RPMI8226 (cell line): ENCODE results near the gene COQ10A.
"Not testable (repeated sequence)": the region's sequence is repeated elsewhere in the genome, so short reads cannot be mapped to it uniquely, and the experiment has no call there.

Experiments used
- DNase-seq: peaks from one replicate; pipeline ENCODE4 v3.0.0-alpha.2; 2015

COQ10A gene

GRCh38 chr12:56244494-56244893, 22.2 kb upstream of the COQ10A start:
- DNase-seq = no peak

DNA sequence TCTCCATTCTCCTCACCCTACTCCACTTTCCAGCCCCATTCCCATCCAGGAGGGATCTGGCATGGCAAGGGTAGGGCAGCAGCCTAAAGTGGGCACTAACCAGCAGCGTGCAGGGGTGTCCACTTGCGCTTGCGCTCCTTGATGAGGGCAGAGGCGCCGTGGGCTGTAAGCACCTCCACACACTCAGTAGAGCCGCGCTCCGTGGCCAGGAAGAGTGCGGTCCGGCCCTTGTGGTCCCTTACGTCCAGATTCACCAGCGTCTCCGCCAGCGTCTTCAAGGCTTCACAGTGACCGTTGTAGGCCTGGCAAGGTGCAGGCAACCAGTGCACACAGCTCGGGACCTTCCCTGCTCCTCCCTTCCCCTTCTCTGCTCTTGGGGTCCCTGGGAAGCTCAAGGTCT, 18.8 kb upstream of the COQ10A start:
- DNase-seq = no peak

DNA sequence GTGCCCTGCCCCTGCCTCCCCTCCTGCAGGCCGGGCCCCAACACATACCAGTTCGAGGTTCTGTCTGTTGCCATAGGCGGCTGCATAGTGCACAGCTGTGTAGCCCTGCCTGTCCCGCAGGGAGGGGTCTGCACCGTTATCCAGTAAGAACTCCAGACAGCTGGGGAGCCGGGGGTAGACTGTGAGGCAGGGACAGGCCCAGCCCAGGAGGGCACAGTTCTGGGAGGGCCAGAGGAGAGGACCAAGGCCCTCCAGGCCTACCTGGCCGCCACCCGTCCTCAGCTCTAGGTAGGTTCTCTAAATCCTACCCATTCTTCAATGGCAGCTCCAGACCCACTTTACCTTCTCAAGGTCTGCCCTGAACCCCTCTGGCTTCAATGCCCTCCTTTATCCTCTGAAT, 18.0 kb upstream of the COQ10A start:
- DNase-seq = no peak

DNA sequence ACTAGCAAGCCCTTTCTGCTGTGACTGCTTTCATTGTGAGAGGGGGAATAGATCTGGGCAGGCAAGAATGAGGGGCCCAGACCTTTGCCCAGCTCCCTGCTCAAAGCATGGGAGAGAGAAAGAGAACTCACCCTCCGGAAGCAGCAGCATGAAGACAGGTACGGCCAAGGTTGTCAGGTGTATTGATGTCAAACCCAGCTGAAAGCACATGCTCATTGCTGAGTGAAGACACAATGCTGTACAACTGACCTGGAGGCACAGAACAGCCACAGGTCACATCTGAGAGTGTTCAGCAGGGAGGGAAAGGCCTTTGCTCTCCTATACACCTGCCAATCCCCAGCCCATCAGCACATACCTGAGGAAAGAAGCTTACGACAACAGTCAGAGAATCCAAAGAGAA, 14.1 kb upstream of the COQ10A start:
- DNase-seq = no peak

- DNase-seq = no peak
These were observed 13.7 kb upstream of the COQ10A start for GRCh38 chr12:56253091-56253490.

- no peak for DNase-seq
These were observed 11.1 kb upstream of the COQ10A start for GRCh38 chr12:56255671-56256070.

- no peak for DNase-seq
These were observed 10.3 kb upstream of the COQ10A start for GRCh38 chr12:56256326-56256960.

DNA sequence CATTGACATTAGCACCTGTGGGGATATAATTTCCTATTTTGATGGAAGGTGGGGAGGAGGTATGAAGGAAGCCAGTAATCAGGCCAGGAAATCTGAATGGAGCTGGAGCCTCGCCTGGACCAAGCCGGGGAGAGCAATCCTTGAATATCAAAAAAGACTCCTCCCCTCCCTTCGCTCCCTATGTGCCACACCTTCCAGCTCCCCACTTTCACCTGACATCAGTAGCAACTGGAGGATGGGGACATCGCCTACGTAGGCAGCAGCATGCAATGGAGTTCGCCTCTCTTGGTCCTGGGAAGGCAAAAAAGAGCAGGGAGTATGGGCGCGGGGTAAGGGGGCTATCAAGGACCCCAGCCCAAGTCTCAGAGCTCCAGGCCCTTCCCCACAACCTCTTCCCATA, 9.7 kb upstream of the COQ10A start:
- DNase-seq = no peak

- no peak for DNase-seq
These were observed 9.2 kb upstream of the COQ10A start for GRCh38 chr12:56257491-56258067.

- DNase-seq = peak; percentile 88
These were observed 8.5 kb upstream of the COQ10A start, which contains the start of gene ANKRD52 for GRCh38 chr12:56258068-56258819. Gene ANKRD52, minus strand, starts transcription at chr12:56258384. Its CDS starts 115 bp downstream, at chr12:56258269.

DNA sequence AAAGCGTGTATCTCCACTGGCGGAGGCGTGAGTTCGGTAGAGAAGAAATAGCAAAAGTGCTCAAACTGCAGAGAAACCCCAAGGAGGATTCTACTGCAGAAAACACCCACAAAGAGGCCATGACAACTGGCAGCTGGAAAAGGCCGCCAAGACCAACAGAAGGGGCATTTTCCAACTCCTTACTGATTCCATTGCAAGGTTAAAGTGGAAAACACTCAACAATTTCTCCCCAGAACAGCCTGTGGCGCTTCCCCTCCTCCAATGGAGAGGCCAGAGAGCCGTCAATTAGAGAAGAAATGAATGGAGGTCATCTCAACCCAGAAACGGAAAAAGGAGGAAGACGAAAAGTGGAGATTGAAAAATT, 7.9 kb upstream of the COQ10A start:
- no peak for DNase-seq

DNA sequence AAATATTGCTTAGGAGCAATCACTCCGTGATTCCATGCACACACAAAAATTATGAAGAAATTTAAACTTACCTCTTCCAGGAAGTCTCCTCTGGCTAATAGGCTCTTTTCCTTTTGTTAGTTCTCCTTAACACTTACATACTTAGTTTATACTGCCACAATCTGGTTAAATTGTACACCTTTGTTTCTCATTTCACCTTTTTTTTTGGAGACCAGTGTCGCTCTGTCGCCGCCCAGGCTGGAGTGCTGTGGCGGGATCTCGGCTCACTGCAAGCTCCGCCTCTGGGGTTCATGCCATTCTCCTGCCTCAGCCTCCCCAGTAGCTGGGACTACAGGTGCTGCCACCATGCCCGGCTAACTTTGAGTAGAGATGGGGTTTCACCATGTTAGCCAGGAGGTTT, 6.4 kb upstream of the COQ10A start:
- DNase-seq = no peak

DNA sequence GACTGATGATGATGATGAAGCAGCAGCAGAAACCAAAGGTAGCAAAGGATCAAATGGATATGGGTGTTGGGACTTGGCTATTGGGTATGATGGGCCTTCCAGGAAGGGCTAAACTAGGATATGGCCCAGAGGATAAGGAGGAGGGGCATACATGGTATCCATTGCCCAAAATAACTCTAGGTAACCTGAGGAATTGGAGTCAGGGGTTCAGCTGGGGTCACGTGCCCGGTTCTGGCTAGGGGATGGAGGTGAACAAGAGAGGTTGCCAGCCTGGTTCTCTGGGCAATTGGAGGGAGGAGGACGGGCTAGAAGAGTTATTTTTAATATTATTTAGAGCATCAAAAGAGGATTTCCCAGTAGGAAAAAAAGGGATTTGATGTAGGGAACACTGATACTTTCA, 5.8 kb upstream of the COQ10A start:
- no peak for DNase-seq

DNA sequence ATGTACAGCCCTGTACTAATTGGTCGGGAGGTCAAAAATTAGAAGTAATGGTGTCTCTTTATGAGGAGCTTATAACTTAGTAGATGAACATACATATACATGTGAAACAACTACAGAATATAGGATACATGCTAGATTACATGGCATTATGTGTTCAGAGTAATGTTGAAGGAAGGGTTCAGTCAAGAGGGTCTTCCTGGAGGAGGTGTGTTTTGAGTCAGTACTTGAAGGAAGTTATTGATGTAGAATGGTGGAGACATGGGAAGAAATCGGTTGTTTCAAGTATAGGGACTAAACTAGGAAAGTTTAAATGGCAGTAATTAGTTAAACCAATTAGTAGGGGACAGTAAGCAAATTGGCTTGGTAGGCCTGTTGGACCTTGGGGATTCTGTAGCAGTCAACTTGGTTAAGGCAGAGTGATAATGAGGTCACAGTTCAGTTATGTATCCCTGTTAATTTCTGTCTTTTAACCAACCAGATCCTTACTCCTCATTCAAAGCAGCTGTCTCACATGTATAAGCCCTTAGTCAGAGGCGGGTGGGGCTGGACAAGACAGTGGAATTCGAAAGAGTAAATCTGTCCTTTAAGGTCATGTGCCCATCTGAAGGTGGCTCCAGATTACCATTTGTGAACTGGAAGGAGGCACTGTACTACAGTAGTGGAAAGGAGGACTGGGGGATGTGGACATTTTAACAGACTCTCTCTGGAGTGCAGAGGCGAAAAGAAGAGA, 5.1 kb upstream of the COQ10A start:
- no peak for DNase-seq

- not testable (repeated sequence) for DNase-seq
These were observed 3.8 kb upstream of the COQ10A start for GRCh38 chr12:56262955-56263354.

GRCh38 chr12:56266068-56266692, 562 bp upstream of the COQ10A start:
- DNase-seq = not testable (repeated sequence)

DNA sequence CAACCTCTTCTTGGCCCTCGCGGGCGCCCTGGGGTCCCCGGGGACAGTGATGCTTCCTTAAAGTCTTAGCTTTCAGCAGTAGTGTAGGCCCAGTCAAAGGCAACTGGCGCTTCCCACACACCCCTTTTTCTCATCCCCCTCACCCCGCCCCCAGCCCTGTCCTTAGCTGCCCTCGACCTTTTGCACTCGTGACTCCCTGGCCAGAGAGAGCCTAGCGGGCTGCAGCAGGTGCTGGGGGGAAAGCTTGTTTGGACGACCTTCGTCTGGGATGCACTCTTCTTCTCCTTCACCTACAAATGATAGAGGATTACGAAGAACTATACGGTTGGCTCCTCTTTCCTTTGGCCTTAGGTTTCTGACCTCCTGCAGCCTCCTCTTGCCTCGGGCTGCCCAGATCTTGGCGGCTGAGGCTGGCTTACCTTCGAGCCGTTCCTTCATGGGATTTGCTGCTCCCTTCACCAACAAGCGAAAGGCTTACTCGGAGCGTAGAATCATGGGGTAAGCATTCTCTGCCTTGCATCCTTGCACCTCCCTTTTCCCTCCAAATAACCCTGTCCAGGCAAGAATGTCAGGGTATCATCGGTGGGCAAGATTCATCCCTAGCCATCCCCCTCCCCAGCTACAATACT, 815 bp downstream of the COQ10A start:
- DNase-seq = peak; percentile 40

DNA sequence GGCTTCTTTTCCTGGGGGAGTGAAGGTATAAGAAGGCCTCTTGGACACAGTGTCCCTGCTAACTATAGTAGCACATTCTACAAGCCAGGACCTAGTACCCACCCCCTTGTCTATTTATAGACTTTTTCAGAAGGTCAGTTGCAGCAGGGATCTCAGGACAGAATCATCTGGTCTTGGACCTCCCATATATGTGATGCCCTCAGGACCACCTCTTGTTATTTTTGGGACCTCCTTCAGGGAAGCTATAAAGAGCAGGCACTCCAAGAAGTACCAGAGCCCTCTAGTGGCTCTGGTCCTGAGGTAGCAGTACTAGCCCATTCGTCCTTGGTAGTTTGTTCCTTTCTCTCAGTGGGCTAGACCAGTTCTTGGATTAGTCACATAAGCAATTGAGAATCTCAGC, 4.3 kb downstream of the COQ10A start:
- peak; percentile 26 for DNase-seq

DNA sequence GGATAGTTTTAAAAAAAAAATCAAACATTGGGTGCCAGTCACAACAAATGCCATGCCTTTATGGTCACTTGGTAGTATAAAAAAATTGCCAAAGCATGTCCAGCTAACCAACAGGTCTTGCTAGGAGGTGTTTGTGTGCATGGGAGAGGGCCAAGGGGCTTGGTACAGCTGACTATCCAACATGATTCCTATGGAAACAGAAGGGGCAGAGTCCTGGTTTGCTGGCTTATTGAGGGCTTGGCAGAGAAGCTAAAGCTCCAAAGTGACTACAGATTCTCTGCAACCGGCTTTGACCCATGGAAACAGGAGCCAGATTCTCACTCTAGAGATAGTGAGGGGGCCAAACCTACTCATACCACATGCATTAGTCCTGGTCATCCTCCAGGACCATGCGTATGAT, 5.7 kb downstream of the COQ10A start:
- not testable (repeated sequence) for DNase-seq

- no peak for DNase-seq
These were observed 7.6 kb downstream of the COQ10A start for GRCh38 chr12:56274299-56274698.

DNA sequence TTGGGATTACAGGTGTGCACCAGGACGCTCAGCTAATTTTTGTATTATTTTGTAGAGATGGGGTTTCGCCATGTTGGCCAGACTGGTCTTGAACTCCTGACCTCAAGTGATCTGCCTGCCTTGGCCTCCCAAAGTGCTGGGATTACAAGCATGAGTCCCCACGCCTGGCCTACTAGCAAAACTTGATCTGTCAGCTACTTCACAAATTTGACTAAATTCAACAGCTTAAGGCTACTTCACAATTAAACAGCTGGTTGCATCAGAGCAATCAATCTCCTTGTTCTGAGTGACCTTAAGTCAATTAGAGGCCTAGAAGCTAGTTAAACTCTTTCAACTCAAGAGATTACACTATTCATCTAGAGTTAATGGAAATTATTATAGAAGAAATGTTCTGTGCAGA, 12.2 kb downstream of the COQ10A start:
- DNase-seq = no peak

DNA sequence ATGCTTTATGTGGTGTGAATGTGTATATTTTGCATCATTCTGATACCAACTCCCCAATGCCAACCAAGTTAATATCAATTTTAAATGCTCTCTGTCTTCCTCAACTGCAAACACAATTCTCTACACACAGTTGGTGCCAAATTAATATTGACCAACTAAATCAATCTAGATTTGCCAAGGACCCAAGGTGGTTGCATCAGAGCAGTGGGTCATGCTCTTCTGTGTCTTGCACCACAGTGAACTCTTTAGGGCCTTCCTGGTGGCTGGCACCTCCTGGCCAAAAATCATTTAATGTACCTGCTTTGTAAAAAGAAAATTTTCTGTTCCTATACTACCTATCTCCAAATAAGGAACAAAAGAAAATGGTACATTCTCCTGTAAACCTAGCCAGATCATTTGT, 14.1 kb downstream of the COQ10A start:
- DNase-seq = no peak

DNA sequence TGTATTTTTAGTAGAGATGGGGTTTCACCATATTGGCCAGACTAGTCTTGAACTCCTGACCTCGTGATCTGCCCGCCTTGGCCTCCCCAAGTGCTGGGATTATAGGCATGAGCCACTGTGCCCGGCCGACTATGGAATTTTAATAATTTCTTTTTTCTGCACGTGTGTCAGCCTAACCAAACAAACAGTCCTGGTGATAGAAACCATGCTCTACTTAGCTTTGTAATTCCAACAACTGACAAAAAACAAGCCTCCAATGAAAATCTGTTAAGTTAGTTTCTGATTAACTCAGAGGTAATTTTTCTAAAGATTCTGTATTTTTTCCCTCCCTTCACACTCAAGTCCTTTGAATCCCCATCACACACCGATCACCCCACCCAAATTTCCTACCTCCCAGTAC, 15.3 kb downstream of the COQ10A start:
- DNase-seq = no peak
